Measurements from ENCODE around the gene TMEM44. TPM values are rescaled to one million over a fixed set of nuclear protein-coding genes. Genes with fewer than 3 reads are reported as not detected.
A peak's percentile ranks its signal among the peaks of the same experiment; 100 is the strongest.

TMEM44 gene
- total RNA-seq, 1 donor from 2014 or later = 4.6 TPM

- no peak for DNase-seq (ENCODE audit: low spot score)
- ATAC-seq = no peak
These were observed 48.4 kb downstream of the TMEM44 start for GRCh38 chr3:194584866-194585265.

GRCh38 chr3:194584320-194584776 lies 48.9 kb downstream of the TMEM44 start:
- DNase-seq (ENCODE audit: low spot score) (no peak), ATAC-seq (peak; percentile 27)

- no peak for DNase-seq (ENCODE audit: low spot score)
- no peak for ATAC-seq
These were observed 50.9 kb downstream of the TMEM44 start for GRCh38 chr3:194582196-194582905.

DNA sequence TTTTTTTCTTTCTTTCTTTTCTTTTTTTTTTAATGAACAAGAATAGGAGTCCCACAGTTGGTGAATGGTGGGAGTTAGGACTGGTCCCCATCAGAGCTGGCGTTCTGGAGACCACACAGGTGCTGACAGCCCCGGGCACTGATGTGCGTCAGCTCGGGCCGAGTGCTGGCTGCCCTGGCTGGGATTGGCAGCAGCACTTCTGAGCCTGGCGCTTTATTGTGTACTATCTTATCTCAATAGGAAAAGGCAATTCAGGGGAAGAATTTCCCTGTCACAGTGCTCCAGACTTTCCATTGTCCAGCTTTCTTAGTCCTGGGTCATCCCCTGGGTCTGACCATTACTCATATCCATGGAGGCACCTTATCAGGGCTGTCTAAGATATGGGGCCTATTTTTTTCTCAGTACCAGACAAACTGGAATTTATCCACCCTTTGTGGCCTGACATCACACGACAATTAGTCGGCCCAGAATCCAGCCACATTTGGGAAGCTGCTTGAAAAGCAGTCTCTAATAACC lies 54.1 kb downstream of the TMEM44 start:
- DNase-seq (ENCODE audit: low spot score) (no peak), ATAC-seq (no peak)

- ATAC-seq (no peak), DNase-seq (ENCODE audit: low spot score) (no peak)
These were observed 55.0 kb downstream of the TMEM44 start for GRCh38 chr3:194577986-194578905.

GRCh38 chr3:194575484-194576210 lies 57.6 kb downstream of the TMEM44 start:
- peak; percentile 82 for ATAC-seq
- peak; percentile 71 for DNase-seq (ENCODE audit: low spot score)

- DNase-seq (ENCODE audit: low spot score) (no peak), ATAC-seq (no peak)
These were observed 58.4 kb downstream of the TMEM44 start for GRCh38 chr3:194574639-194575483.

DNA sequence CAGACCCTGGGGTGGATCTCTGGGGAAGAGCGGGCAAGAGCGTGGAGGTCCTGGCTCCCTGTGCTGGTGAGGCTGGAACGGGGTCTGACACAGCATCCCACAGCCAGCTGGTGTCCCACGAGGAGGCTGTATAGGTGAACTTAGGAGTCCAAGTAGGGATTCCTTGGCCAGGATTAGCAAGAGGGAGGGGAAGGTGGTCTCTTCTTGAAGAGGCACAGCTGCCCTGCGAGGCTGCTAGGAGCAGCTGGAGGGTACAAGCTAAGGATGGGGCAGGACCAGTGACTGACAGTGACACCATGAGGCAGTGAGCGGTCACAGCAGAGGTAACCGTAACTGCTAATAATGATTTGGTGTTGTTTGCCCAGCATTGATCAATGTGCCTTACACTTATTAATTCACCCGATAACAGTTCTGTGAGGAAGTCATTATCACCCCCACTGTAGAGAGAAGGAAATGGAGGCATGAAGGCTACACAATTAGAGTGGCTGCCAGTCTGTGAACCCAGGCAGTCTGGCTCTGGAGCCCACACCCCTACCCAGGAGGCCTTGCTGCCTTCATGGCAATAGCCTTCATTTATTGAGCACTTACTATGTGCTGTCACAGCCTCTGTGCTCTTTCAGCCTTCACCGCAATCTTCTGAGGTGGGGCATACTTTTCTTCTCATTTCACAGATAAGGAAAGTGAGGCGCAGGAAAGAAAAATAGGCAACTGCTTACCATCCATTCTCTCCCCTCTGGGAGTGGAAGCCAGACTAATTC lies 59.4 kb downstream of the TMEM44 start:
- DNase-seq (ENCODE audit: low spot score) (no peak), ATAC-seq (peak; percentile 87)

DNA sequence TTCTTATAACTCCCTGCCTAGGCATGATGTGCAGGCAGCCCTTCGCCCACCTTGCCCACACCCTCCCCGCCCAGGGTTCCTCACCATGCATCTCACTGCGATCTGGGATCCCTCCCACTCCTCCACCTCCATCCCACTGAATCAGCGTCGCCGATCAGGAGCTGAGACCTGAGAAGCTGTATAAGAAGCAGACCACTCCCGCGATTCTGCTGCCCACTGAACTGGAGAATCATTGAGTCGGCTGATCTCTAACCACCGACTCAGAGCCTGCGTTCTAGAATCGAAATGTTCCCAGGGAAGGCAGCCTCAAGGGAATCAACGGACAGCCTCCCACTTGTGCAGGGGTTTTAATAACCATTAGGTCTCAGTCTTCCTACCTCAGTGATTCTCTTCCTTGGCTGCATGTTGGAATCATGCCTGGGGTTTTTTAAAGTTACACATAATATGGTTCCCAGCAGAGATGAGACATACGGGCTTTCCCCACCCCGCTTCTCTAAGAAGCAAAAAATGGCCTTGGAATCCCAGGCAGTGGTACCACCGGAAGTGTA lies 60.2 kb downstream of the TMEM44 start:
- DNase-seq (ENCODE audit: low spot score) (no peak), ATAC-seq (no peak)

GRCh38 chr3:194572143-194572789 lies 61.0 kb downstream of the TMEM44 start:
- ATAC-seq (no peak), DNase-seq (ENCODE audit: low spot score) (no peak)

DNA sequence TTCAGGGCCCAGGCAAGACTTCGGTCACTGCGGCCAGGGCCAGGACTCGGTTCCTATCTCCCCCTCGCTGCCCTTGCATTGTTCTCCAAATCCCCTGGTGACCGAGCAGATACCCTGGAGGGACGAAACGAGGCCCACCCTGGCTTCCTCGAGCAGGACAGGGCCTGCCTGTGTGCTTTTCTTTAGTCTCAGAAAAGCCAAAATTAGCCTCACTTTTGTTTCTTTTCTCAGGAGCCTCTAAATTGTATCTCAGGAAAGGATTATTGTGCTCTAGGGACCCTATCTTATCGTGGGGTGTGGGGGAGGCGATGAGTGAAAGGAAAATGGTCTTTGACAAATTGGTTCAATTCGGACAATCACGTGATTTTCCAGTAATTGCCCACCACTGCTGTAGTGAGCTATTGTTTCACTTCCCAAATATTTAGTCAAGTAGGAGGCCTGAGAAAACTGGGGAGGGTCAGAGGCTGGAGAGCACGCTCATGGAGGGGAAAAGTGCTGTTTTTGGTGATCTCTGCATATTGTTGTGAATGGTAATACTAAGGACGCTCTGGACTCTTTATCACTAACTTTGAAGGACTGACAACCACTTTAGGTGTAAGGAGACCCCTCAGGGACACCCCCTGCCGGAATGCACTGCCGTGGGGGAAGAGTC lies 61.6 kb downstream of the TMEM44 start:
- DNase-seq (ENCODE audit: low spot score) = no peak
- ATAC-seq = no peak

GRCh38 chr3:194570898-194571297 lies 62.3 kb downstream of the TMEM44 start:
- no peak for ATAC-seq

DNA sequence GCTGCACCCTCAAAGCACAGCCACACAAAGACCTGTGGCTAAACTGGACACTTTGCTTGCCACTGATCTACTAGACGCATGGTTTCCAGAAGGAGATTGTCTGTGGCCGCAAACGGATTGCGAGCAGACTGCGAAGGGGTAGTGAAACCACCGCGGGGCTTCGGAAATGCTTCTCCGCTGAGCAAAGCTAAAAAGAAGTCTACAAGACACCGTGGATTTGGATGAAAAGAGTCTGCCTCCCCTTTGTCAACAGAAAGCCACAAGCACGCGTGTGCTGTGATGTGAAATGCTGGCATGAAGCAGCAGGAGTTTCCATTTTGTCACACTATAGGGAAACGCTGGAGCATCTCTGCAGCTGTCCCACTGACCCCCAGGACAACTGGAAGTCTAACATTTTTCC lies 63.0 kb downstream of the TMEM44 start:
- ATAC-seq = no peak
- DNase-seq (ENCODE audit: low spot score) = no peak

More at GRCh38 chr3:194570898-194571297, 62.3 kb downstream of the TMEM44 start:
- no peak for DNase-seq (ENCODE audit: low spot score)

DNA sequence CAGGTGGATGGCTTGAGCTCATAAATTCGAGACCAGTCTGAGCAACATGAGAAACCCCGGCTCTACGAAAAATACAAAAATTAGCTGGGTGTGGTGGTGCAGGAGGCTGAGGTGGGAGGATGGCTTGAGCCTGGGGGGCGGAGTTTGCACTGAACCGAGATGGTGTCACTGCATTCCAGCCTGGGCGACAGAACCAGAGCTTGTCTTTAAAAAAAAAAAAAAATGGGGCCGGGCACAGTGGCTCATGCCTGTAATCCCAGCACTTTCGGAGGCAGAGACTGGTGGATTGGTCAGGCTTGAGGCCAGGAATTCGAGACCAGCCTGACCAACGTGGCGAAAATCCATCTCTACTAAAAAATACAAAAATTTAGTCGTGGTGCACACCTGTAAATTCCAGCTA lies 64.0 kb downstream of the TMEM44 start:
- ATAC-seq (no peak), DNase-seq (ENCODE audit: low spot score) (no peak)

DNA sequence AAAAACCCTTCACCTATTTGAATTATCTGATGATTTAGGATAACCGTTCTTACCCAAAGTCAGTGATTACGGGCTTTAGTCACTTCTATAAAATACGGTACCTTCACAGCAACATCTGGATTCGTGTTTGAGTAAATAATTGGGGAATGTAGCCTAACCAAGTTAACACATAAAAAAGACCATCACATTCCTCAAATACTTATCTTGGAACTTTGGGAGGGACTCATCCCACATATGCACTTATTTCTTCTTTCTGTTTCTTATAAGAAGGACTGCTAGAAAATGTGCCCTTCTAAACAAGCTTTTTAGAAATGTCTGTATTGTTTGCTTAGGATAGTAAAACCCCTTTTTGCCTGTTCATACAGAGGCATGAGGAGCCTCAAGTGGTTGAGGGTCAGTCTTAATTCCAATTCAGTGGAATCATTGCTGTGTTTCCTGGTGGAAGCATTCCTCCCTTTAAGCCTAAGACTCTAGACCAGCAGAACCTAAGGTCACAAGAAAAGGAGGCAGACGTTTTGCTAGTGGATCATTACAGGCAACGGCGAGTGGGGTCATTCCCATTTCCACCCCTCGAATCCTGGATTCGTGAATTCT lies 67.5 kb downstream of the TMEM44 start:
- DNase-seq (ENCODE audit: low spot score) = no peak

DNA sequence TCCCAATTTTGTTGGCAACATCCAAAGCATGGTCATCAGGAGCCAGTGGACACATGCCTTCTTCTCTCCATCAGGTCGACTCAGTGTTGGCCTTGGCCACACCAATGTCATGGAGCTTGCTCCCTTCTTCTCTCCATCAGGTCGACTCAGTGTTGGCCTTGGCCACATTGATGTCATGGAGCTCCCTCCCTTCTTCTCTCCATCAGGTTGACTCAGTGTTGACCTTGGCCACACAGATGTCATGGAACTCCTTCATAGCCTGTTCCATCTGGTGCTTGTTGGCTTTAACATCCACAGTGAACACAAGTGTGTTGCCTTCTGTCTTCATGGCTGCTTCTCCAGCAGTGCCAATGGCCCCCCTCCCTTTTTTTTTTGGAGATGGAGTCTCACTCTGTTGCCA lies 70.2 kb downstream of the TMEM44 start:
- ATAC-seq (no peak), DNase-seq (ENCODE audit: low spot score) (no peak)

More for the DNA sequence above, 67.5 kb downstream of the TMEM44 start:
- ATAC-seq = no peak

DNA sequence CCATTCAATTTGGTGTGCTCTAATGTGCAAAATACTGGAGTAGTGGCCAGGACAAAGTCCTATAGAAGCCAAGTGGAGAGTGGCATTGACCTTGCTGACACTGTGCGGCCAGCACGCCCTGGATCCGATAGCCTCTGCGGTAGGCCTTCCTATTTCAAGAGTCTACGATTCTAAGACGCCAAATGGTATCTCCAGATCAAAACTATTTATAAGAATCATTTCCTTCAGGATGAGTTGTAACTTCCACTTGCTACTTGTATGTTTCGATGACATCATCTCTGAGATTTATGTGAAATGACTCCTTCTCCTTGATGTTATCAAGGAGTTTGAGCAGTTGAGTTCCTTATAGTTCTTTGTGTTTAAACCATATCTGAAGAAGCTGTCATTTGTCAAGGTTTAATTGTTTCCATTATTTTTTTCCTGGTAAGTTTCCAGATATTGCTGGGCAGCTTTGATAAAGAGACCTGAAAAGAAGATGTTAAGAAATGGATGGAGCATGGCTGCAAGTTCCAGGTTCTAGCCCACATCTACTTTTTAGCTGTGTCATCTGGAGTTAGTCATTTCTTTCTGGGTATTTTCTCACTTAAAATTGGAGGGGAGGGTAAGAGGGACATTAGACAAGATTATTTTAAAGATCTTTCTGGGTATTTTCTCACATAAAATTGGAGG lies 71.8 kb downstream of the TMEM44 start:
- DNase-seq (ENCODE audit: low spot score) (no peak), ATAC-seq (peak; percentile 71)

All from left lobe of liver (tissue), 2 donors.